WTC11 (cell line): ENCODE results near the gene ZNF487.
A peak's percentile ranks its signal among the peaks of the same experiment; 100 is the strongest.

Experiments used
- CREB1 ChIP-seq: sonication (generic); formaldehyde crosslinking; IDR thresholded peaks from 2 replicates; pipeline ENCODE4 v1.8.0; 2023; ENCODE audit warnings: mild to moderate bottlenecking, missing genetic modification reagents
- JUN ChIP-seq: sonication (generic); formaldehyde crosslinking; IDR thresholded peaks from 2 replicates; pipeline ENCODE4 v1.8.0; 2023; ENCODE audit warnings: mild to moderate bottlenecking, missing genetic modification reagents
- MXD4 ChIP-seq: fragments of 250-450 bp; sonication (Bioruptor Pico); IDR thresholded peaks from 2 replicates; pipeline ENCODE4 v1.8.0; 2021; ENCODE audit warnings: mild to moderate bottlenecking, moderate library complexity, borderline replicate concordance
- NFYB ChIP-seq: sonication (generic); formaldehyde crosslinking; conservative IDR thresholded peaks from 2 replicates; pipeline ENCODE4 v1.8.0; 2022; ENCODE audit warnings: low read depth, missing genetic modification reagents
- RELA ChIP-seq: sonication (generic); formaldehyde crosslinking; IDR thresholded peaks from 2 replicates; pipeline ENCODE4 v1.8.1; 2022; ENCODE audit warnings: missing genetic modification reagents, mild to moderate bottlenecking, borderline replicate concordance
- SP1 ChIP-seq: sonication (generic); formaldehyde crosslinking; conservative IDR thresholded peaks from 2 replicates; pipeline ENCODE4 v1.8.1; 2022; ENCODE audit warnings: missing genetic modification reagents
- TCF7 ChIP-seq: sonication (generic); formaldehyde crosslinking; IDR thresholded peaks from 2 replicates; pipeline ENCODE4 v1.8.0; 2022; ENCODE audit warnings: mild to moderate bottlenecking, low read depth, missing genetic modification reagents, moderate library complexity
- ZNF317 ChIP-seq: sonication (generic); formaldehyde crosslinking; IDR thresholded peaks from 2 replicates; pipeline ENCODE4 v1.8.1; 2023; ENCODE audit warnings: low read depth, mild to moderate bottlenecking, moderate library complexity, missing genetic modification reagents, borderline replicate concordance
- TF ChIP-seq, protein P1 (sequence below): fragments of 200-600 bp; IDR thresholded peaks from 2 replicates; pipeline ENCODE4 v1.8.0; 2022; ENCODE audit warnings: antibody characterized with exemption
- TF ChIP-seq, protein P2 (sequence below): sonication (generic); formaldehyde crosslinking; IDR thresholded peaks from 2 replicates; pipeline ENCODE4 v1.8.1; 2023; ENCODE audit warnings: mild to moderate bottlenecking, missing genetic modification reagents, moderate library complexity
- TF ChIP-seq, protein P3 (sequence below): sonication (generic); formaldehyde crosslinking; IDR thresholded peaks from 2 replicates; pipeline ENCODE4 v1.8.0; 2023; ENCODE audit warnings: missing genetic modification reagents
- TF ChIP-seq, protein P4 (sequence below): sonication (generic); formaldehyde crosslinking; conservative IDR thresholded peaks from 2 replicates; pipeline ENCODE4 v1.8.1; 2023; ENCODE audit warnings: mild to moderate bottlenecking, low read depth, missing genetic modification reagents, moderate library complexity
- TF ChIP-seq, protein P5 (sequence below): sonication (generic); formaldehyde crosslinking; IDR thresholded peaks from 2 replicates; pipeline ENCODE4 v1.8.1; 2022; ENCODE audit warnings: low read depth, mild to moderate bottlenecking, moderate library complexity, missing genetic modification reagents, borderline replicate concordance

DNA sequence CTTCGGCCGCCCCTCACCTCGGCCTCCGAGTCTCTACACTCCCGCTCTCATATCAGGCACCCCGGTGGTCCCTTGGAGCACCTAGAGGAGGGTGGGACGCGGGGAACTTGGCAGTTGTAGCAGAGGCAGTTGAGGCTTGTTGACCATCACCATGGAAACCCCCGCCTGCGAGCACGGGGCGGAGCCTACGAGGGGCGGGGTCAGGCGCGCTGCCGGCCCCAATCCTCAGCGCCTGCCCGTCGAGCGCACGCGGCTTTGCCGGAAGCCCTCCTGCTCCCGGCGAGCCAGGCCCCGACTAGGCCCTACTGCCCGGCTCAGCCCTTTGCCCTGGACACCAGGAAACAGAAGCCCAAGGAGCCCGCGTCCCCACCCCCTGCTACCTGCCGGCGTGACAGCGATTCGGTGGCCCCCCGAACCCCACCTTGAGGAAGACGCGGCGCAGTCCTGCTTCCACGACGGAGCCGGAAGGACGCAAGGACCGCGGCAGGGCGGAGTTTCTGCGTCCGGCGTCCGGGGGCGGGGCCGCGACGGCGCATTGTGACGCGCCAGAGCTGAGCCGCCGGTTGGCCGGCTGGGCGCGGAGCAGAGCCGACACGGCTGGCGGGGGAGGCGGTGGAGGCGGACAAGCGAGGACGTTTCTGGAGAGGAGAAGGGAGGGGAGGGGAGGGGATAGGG is 28.1 kb upstream of the ZNF487 start, which contains the start of gene HNRNPF:
- TF ChIP-seq, protein P1, sequence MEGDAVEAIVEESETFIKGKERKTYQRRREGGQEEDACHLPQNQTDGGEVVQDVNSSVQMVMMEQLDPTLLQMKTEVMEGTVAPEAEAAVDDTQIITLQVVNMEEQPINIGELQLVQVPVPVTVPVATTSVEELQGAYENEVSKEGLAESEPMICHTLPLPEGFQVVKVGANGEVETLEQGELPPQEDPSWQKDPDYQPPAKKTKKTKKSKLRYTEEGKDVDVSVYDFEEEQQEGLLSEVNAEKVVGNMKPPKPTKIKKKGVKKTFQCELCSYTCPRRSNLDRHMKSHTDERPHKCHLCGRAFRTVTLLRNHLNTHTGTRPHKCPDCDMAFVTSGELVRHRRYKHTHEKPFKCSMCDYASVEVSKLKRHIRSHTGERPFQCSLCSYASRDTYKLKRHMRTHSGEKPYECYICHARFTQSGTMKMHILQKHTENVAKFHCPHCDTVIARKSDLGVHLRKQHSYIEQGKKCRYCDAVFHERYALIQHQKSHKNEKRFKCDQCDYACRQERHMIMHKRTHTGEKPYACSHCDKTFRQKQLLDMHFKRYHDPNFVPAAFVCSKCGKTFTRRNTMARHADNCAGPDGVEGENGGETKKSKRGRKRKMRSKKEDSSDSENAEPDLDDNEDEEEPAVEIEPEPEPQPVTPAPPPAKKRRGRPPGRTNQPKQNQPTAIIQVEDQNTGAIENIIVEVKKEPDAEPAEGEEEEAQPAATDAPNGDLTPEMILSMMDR, result no peak
- TF ChIP-seq CREB1 (no peak), JUN (CRISPR knock-in tag) (peak; percentile 47; the same call in 1 of the 2 replicates), RELA (CRISPR knock-in tag) (peak; percentile 76; the same call in 1 of the 2 replicates), SP1 (CRISPR knock-in tag) (peak; percentile 94), ZNF317 (CRISPR knock-in tag) (no peak; the same call in 1 of the 2 replicates), TCF7 (0 out of 2 replicates have a peak, but pooled peaks have one; percentile 49), MXD4 (no peak), NFYB (CRISPR knock-in tag) (peak; percentile 36; the same call in 1 of the 2 replicates)
- TF ChIP-seq, protein P2, sequence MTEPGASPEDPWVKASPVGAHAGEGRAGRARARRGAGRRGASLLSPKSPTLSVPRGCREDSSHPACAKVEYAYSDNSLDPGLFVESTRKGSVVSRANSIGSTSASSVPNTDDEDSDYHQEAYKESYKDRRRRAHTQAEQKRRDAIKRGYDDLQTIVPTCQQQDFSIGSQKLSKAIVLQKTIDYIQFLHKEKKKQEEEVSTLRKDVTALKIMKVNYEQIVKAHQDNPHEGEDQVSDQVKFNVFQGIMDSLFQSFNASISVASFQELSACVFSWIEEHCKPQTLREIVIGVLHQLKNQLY (CRISPR knock-in tag), result no peak
- TF ChIP-seq, protein P3, sequence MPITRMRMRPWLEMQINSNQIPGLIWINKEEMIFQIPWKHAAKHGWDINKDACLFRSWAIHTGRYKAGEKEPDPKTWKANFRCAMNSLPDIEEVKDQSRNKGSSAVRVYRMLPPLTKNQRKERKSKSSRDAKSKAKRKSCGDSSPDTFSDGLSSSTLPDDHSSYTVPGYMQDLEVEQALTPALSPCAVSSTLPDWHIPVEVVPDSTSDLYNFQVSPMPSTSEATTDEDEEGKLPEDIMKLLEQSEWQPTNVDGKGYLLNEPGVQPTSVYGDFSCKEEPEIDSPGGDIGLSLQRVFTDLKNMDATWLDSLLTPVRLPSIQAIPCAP, result peak; percentile 66; the same call in 1 of the 2 replicates
- TF ChIP-seq, protein P4, sequence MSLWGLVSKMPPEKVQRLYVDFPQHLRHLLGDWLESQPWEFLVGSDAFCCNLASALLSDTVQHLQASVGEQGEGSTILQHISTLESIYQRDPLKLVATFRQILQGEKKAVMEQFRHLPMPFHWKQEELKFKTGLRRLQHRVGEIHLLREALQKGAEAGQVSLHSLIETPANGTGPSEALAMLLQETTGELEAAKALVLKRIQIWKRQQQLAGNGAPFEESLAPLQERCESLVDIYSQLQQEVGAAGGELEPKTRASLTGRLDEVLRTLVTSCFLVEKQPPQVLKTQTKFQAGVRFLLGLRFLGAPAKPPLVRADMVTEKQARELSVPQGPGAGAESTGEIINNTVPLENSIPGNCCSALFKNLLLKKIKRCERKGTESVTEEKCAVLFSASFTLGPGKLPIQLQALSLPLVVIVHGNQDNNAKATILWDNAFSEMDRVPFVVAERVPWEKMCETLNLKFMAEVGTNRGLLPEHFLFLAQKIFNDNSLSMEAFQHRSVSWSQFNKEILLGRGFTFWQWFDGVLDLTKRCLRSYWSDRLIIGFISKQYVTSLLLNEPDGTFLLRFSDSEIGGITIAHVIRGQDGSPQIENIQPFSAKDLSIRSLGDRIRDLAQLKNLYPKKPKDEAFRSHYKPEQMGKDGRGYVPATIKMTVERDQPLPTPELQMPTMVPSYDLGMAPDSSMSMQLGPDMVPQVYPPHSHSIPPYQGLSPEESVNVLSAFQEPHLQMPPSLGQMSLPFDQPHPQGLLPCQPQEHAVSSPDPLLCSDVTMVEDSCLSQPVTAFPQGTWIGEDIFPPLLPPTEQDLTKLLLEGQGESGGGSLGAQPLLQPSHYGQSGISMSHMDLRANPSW (CRISPR knock-in tag), result no peak
- TF ChIP-seq, protein P5, sequence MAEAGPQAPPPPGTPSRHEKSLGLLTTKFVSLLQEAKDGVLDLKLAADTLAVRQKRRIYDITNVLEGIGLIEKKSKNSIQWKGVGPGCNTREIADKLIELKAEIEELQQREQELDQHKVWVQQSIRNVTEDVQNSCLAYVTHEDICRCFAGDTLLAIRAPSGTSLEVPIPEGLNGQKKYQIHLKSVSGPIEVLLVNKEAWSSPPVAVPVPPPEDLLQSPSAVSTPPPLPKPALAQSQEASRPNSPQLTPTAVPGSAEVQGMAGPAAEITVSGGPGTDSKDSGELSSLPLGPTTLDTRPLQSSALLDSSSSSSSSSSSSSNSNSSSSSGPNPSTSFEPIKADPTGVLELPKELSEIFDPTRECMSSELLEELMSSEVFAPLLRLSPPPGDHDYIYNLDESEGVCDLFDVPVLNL (CRISPR knock-in tag), result peak; percentile 71; the same call in 1 of the 2 replicates
